NB4 (cell line): Measurements from ENCODE around the gene BNIPL.

Experiments
- CTCF ChIP-seq: IDR thresholded peaks from one replicate; pipeline ENCODE4 v1.5.1; 2012; ENCODE audit warnings: low read depth, low read length
- POLR2A ChIP-seq: IDR thresholded peaks from 2 replicates; pipeline ENCODE4 v1.6.1; 2011; ENCODE audit warnings: mild to moderate bottlenecking; ENCODE audit not compliant: insufficient read length; ENCODE audit errors: extremely low read depth
- TF ChIP-seq, protein P1 (sequence below): IDR thresholded peaks from 2 replicates; pipeline ENCODE4 v1.6.1; 2011; ENCODE audit warnings: low read depth, low read length

DNA sequence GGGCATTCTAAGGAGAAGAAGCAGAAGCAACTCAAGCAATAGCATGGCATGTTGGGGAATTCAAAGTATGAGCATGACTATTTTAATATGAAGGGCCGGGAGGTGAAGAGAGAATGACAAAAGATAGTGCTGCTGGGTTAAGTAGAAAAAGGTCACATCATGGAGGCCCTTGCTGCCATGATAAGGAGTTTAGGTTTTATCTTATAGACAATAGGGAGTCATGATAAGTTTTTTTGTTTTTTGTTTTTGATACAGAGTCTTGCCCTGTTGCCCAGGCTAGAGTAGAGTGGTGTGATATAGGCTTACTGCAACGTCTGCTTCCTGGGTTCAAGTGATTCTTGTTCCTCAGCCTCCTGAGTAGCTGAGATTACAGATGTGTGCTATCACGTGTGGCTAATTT is 3.1 kb downstream of the BNIPL start:
- TF ChIP-seq CTCF (no peak), POLR2A (no peak)
- TF ChIP-seq, protein P1, sequence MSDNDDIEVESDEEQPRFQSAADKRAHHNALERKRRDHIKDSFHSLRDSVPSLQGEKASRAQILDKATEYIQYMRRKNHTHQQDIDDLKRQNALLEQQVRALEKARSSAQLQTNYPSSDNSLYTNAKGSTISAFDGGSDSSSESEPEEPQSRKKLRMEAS, result no peak
